Ovary (tissue), 3 donors: ENCODE measurements around the gene GDI2.

Source experiments
- CTCF ChIP-seq, 3 donors: fragments of 450-650 bp in 2 of 3; fragments of 200-600 bp in 1 of 3; IDR thresholded peaks; one replicate each; pipeline versions ENCODE4 v1.5.1 to v1.8.0; 2016 to 2022; ENCODE audit warnings: antibody characterized with exemption in 3 of 3, mild to moderate bottlenecking in 1 of 3
- POLR2A ChIP-seq: fragments of 450-650 bp; IDR thresholded peaks from one replicate; pipeline ENCODE4 v1.6.1; 2017; ENCODE audit warnings: antibody characterized with exemption, mild to moderate bottlenecking, moderate library complexity
- donor health status: DM: no; HTN: no; CAD: no.

- no peak for TF ChIP-seq CTCF (IDR thresholded peaks at IDR 0.05)
- TF ChIP-seq POLR2A: no peak
These were observed 38.1 kb downstream of the GDI2 start for GRCh38 chr10:5774987-5775620.
